ENCODE data around the gene TMEM238. TPM values are rescaled to one million over a fixed set of nuclear protein-coding genes. Genes with fewer than 3 reads are reported as not detected.

TMEM238 gene
- total and polyA plus RNA-seq, 2 experiments from 2014 or later, result 0.97 TPM; not detected in 1

- no peaks in the 10 kb centered on the region for H3K4me1 ChIP-seq (ENCODE audit: insufficient read depth)
- in situ Hi-C loops (cut with MboI), result no loop called here
- H3K9me3 ChIP-seq (ENCODE audit: low read depth), result no peaks in the 10 kb centered on the region
- WGBS, 2 experiments (ENCODE audit: low coverage in 1 of 2, low lambda C conversion rate in 2 of 2, missing lambda C conversion rate in 2 of 2), result 92% methylated on average over 8 of the region's 8 CpGs
- H3K9ac ChIP-seq, result no peak overlapping the region
- no peaks in the 10 kb centered on the region for H3K9me2 ChIP-seq (ENCODE audit: insufficient read depth)
- H3K27ac ChIP-seq, result no peak overlapping the region
- TF ChIP-seq EZH2 (IDR thresholded peaks at IDR 0.05; ENCODE audit: insufficient read depth, poor library complexity, severe bottlenecking) (no peak), EZH2phosphoT487 (IDR thresholded peaks at IDR 0.05; ENCODE audit: insufficient read depth, low read depth) (no peak)
- H3K4me3 ChIP-seq, result no peak overlapping the region
- no peaks in the 10 kb centered on the region; the same call in 1 of the 2 replicates for H3K36me3 ChIP-seq (ENCODE audit: low read depth)
- no peak overlapping the region for H3K4me2 ChIP-seq (ENCODE audit: unreplicated experiment)
- no peak for DNase-seq
- H3F3A ChIP-seq (ENCODE audit: insufficient read depth), result peaks cover 23% of the 10 kb centered on the region
- H3K27me3 ChIP-seq (replicated peaks; ENCODE audit: insufficient read depth), result no peaks in the 10 kb centered on the region
- H3K79me2 ChIP-seq (ENCODE audit: insufficient read depth), result peaks cover 8% of the 10 kb centered on the region
- H4K20me1 ChIP-seq (ENCODE audit: insufficient read depth), result no peaks in the 10 kb centered on the region
- H2AFZ ChIP-seq, result no peak overlapping the region
Observed at GRCh38 chr19:55365245-55365644, 18.8 kb downstream of the TMEM238 start.

DNA sequence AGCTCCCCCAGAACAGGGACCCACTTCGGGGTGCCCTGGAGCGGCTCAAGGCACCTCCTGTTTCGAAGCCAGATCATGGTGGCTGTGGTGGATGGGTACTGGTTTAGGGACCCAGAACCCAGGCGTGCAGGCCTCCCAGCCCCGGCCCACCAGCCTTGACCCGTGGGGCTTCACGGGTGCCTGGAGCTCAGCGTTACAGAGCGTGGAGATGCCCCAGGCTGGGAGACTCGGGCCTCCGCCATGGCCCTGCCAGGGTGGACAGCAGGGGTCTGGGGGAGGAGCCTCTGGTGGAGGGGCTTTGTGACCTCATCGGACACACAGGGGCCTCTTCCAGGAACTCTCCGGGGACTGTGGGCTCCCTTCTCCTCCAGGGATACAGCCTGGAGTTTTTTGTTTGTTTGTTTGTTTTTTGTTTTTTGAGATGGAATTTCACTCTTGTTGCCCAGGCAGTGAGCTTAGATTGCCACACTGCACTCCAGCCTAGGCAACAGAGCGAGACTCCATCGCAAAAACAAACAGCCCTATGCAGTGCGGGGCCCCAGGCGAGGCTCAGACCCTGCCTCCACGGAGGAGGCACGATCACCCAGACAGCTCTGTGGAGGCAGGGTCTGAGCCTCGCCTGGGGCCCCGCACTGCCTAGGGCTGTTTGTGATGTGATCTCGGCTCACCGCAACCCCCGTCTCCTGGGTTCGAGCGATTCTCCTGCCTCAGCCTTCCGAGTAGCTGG, 20.9 kb downstream of the TMEM238 start, which contains the start of gene GARIN5B:
TSS of gene GARIN5B (minus strand) at position 271 of the 727 bp plus-strand sequence. CDS start at position 77, 194 bp downstream.
- Histone ChIP-seq H4K20me1 (ENCODE audit: insufficient read depth) (no peaks in the 10 kb centered on the region), H3K4me2 (ENCODE audit: unreplicated experiment) (no peak within 1 kb of the TSS), H3K4me3 (no peak within 1 kb of the TSS), H3K9ac (no peak within 1 kb of the TSS), H2AFZ (no peak within 1 kb of the TSS), H3K36me3 (ENCODE audit: low read depth) (no peaks in the 10 kb centered on the region; the same call in 1 of the 2 replicates), H3K27ac (no peak within 1 kb of the TSS), H3K4me1 (ENCODE audit: insufficient read depth) (no peaks in the 10 kb centered on the region), H3K27me3 (replicated peaks; ENCODE audit: insufficient read depth) (no peaks in the 10 kb centered on the region), H3K9me3 (ENCODE audit: low read depth) (no peaks in the 10 kb centered on the region), H3F3A (ENCODE audit: insufficient read depth) (peaks cover 23% of the 10 kb centered on the region), H3K9me2 (ENCODE audit: insufficient read depth) (no peaks in the 10 kb centered on the region), H3K79me2 (ENCODE audit: insufficient read depth) (no peaks in the 10 kb centered on the region; the same call in 1 of the 2 replicates)
- no peak for TF ChIP-seq EZH2phosphoT487 (IDR thresholded peaks at IDR 0.05; ENCODE audit: insufficient read depth, low read depth)
- TF ChIP-seq EZH2 (IDR thresholded peaks at IDR 0.05; ENCODE audit: insufficient read depth, poor library complexity, severe bottlenecking), result no peak
- WGBS, 2 experiments (ENCODE audit: low coverage in 1 of 2, low lambda C conversion rate in 2 of 2, missing lambda C conversion rate in 2 of 2), result 73 to 74% methylated on average over 26 to 27 of the region's 27 CpGs
- DNase-seq, result no peak
- in situ Hi-C loops (cut with MboI), result no loop called here

DNA sequence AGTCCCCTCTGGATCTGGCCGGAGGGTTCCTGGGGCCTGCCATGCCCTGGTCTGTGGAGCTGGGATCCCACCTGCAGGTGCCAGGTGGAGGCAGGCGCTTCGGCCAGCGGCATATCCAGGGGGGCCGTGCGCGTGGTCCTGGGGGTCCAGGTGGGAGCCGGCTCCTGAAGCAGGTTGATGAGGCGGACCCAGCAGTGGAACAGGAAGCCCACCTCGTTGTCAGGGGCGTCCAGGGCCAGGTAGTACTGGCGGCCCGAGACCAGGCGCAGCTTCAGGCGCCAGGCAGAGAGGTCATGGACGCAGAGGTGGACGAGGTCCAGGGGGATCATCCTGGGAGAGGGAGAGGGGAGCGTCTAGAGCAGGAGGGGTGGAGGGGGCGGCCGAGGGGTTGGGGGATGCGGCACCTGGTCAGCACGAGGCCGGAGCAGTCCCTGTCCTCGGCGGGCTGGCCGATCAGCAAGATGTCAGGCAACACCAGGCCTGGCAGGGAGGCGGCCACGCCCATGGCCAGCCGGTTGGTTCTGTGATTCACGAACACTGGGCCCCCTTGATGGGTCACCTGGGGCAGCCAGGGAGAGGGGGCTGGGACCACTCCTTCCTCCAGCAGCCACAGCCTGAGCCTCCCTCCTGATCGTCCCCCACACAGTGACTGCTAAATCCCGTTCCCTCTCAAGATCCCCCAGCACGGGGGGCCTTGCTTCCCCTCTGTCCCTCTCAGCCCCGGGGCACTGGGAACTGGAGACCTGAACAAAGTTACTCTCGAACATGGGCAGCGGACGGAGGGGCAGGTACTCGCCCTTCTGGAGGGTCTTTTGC, 21.7 kb downstream of the TMEM238 start:
- Histone ChIP-seq H3K27ac (no peak overlapping the region), H3K9me3 (ENCODE audit: low read depth) (no peaks in the 10 kb centered on the region), H3F3A (ENCODE audit: insufficient read depth) (peaks cover 23% of the 10 kb centered on the region), H3K4me2 (ENCODE audit: unreplicated experiment) (no peak overlapping the region), H3K9ac (no peak overlapping the region), H3K4me1 (ENCODE audit: insufficient read depth) (no peaks in the 10 kb centered on the region), H3K79me2 (ENCODE audit: insufficient read depth) (no peaks in the 10 kb centered on the region), H3K27me3 (replicated peaks; ENCODE audit: insufficient read depth) (no peaks in the 10 kb centered on the region), H3K36me3 (ENCODE audit: low read depth) (no peaks in the 10 kb centered on the region; the same call in 1 of the 2 replicates), H3K4me3 (no peak overlapping the region), H4K20me1 (ENCODE audit: insufficient read depth) (no peaks in the 10 kb centered on the region), H3K9me2 (ENCODE audit: insufficient read depth) (no peaks in the 10 kb centered on the region), H2AFZ (no peak overlapping the region)
- no peak for DNase-seq
- WGBS, 2 experiments (ENCODE audit: low coverage in 1 of 2, low lambda C conversion rate in 2 of 2, missing lambda C conversion rate in 2 of 2), result 57 to 72% methylated on average over 26 to 34 of the region's 38 CpGs
- in situ Hi-C loops (cut with MboI), result no loop called here
- TF ChIP-seq EZH2 (IDR thresholded peaks at IDR 0.05; ENCODE audit: insufficient read depth, poor library complexity, severe bottlenecking) (no peak), EZH2phosphoT487 (IDR thresholded peaks at IDR 0.05; ENCODE audit: insufficient read depth, low read depth) (no peak)

DNA sequence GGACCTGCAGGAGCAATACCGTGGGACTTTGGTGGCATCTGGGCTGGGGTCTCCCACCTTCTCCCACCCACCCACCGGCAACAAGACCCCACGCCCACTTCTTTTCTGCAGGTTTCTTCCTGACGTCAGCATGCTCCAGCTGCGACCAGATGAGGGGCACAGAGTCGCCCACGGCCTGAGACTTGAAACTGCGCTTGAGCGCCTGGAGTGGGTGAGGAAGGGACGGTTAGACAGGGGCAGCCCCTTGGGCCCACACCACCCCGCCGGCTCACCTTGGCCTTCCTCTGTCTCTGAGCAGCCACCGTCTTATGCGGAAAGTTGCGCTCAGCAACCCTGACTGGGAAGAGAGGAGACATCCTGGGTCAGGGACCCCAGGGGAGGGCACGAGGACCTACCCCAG, 23.2 kb downstream of the TMEM238 start:
- Histone ChIP-seq H3K9me3 (ENCODE audit: low read depth) (no peaks in the 10 kb centered on the region), H3K9me2 (ENCODE audit: insufficient read depth) (no peaks in the 10 kb centered on the region), H3K4me3 (no peak overlapping the region), H3K4me1 (ENCODE audit: insufficient read depth) (no peaks in the 10 kb centered on the region), H2AFZ (no peak overlapping the region), H4K20me1 (ENCODE audit: insufficient read depth) (no peaks in the 10 kb centered on the region), H3K79me2 (ENCODE audit: insufficient read depth) (no peaks in the 10 kb centered on the region), H3K27ac (no peak overlapping the region), H3K9ac (no peak overlapping the region), H3F3A (ENCODE audit: insufficient read depth) (peaks cover 19% of the 10 kb centered on the region), H3K27me3 (replicated peaks; ENCODE audit: insufficient read depth) (peaks cover 7% of the 10 kb centered on the region), H3K36me3 (ENCODE audit: low read depth) (no peaks in the 10 kb centered on the region; the same call in 1 of the 2 replicates), H3K4me2 (ENCODE audit: unreplicated experiment) (no peak overlapping the region)
- TF ChIP-seq EZH2 (IDR thresholded peaks at IDR 0.05; ENCODE audit: insufficient read depth, poor library complexity, severe bottlenecking), result no peak
- TF ChIP-seq EZH2phosphoT487 (IDR thresholded peaks at IDR 0.05; ENCODE audit: insufficient read depth, low read depth), result no peak
- in situ Hi-C loops (cut with MboI), result no loop called here
- 84 to 87% methylated on average over 12 to 16 of the region's 16 CpGs for WGBS, 2 experiments (ENCODE audit: low coverage in 1 of 2, low lambda C conversion rate in 2 of 2, missing lambda C conversion rate in 2 of 2)
- no peak for DNase-seq
